Measurements from ENCODE around the gene EPN1.

DNA sequence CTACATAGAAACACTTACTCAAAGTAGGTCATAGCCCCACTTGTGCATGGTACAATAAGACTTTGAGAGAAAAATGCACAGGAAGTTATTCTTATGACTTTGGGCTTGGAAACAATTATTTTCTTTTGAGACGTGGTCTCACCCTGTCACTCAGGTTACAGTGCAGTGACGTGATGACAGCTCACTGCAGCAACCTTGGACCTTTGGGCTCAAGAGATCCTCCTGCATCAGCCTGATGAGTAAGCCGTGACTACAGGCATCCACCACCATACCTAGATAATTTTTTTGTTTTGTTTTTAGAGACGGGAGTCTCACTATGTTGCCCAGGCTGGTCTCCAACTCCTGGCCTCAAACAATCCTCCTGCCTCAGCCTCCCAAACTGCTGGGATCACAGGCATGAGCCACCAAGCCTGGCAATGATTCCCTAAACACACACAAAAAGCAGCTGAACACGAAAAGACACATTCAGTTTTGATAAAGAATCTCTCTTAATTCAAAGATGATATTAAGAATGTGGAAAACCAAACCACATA lies 45.3 kb downstream of the EPN1 start:
- TF ChIP-seq POLR2AphosphoS5 (IDR thresholded peaks at IDR 0.05; ENCODE audit: borderline replicate concordance, low read depth, low read length) (no peak), EZH2 (IDR thresholded peaks at IDR 0.05) (no peak)
